Measurements from ENCODE around the gene ITPR3.

Gene ITPR3

DNA sequence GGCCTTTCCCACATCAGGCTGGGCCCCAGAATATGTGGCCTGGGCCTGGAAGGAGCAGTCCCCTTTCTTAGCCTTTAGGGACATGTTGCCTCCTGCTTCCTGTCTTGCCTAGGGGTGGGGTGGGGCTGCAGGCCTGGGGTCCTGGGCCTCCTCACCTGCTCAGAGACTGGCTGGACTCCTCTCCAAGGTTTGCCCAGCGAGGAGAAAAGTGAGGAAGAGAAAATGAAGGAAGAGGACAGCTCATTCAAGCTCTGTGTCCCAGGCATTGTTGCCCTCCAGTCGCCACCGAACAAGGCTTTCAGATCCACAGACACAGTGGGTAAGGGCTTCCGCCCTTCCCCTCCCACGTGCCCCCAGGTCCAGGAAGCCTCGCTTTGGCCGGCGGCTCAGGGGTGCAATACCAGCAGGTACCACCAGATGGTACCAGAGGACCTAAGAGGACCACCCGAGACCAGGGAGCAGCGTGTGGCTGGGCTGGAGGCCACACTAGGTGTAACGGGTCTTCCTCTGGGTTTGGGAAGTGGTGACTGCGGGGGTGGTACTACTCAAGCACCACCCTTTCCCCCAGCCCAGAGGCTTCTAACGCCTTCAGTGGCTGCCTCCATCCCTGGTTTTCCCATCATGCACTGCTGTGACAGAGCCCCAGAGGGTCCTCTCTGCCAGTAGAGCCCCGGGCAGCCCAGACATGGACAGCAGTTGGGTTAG lies 35.6 kb upstream of the ITPR3 start:
- no peak for DNase-seq (ENCODE audit: low spot score)
- TF ChIP-seq, protein P1, sequence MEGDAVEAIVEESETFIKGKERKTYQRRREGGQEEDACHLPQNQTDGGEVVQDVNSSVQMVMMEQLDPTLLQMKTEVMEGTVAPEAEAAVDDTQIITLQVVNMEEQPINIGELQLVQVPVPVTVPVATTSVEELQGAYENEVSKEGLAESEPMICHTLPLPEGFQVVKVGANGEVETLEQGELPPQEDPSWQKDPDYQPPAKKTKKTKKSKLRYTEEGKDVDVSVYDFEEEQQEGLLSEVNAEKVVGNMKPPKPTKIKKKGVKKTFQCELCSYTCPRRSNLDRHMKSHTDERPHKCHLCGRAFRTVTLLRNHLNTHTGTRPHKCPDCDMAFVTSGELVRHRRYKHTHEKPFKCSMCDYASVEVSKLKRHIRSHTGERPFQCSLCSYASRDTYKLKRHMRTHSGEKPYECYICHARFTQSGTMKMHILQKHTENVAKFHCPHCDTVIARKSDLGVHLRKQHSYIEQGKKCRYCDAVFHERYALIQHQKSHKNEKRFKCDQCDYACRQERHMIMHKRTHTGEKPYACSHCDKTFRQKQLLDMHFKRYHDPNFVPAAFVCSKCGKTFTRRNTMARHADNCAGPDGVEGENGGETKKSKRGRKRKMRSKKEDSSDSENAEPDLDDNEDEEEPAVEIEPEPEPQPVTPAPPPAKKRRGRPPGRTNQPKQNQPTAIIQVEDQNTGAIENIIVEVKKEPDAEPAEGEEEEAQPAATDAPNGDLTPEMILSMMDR (IDR thresholded peaks at IDR 0.05), result peak; percentile 98
- H3K4me3 ChIP-seq, result peak overlapping the region; percentile 40
- H3K27ac ChIP-seq, result no peak overlapping the region

DNA sequence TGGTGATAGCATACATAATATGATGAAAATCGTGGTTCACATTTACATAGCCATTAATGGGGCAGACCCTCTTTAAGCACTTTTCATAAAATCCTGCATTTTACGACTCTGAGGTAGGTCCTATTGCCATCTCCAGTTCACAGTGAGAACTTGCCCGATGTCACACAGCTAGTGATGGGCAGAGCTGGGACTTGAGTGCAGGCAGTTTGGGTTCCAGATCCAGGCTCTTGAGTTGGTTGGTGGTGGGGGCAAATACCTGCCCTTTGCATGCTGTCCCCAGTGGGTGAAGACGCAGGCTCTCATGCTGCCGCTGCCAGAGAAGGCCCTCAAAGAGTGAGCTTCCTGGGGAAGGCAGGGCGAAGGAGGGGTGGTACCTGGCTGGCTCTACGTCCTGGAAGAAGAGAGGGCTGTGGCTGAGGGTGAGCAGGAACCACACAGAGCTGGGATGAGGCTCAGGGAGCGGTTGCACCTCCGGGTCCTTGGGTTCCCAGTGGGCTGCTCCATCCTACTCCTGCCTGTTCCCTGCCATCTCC lies 34.9 kb upstream of the ITPR3 start:
- no peak for DNase-seq (ENCODE audit: low spot score)
- Histone ChIP-seq H3K4me3 (peak overlapping the region; percentile 40), H3K27ac (no peak overlapping the region)
- TF ChIP-seq, protein P1 (IDR thresholded peaks at IDR 0.05), result no peak

DNA sequence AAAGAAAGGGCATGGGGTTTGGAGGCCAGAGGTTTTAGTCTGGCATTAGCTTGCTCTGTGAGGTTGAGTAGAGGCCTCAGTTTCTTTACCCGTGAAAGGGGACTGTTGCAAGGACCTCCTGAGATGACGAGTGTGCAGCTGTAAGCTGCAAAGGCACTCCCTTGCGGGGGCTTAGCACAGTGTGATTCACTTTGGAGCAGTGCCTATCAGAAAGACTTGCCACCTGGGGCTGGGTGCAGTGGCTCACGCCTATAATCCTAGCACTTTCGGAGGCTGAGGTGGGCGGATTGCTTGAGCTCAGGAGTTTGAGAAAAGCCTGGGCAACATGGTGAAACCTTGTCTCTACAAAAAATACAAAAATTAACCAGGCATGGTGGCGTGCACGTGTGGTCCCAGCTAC lies 33.6 kb upstream of the ITPR3 start:
- DNase-seq (ENCODE audit: low spot score), result no peak
- TF ChIP-seq, protein P1 (IDR thresholded peaks at IDR 0.05), result no peak
- H3K27ac ChIP-seq, result no peak overlapping the region
- H3K4me3 ChIP-seq, result no peak overlapping the region

DNA sequence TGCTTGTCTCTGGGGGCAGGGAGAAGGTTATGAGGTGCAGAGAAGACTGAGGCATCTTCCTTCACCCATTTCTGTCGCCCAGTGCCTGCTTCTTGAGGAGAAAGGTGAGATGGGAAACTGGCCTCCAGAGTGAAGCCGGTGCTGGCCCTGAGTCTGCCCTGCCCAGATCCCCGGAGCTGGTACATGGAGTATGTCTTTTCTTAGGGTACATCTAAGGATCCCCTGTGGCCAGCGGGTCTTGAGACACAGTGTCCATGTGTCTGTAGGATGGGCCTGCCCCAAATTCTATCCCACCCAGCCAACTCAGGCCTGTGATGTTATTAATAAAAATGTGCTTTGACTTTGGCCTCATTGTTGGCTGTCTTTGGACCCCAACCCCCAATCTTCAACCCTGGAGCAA lies 32.2 kb upstream of the ITPR3 start:
- TF ChIP-seq, protein P1 (IDR thresholded peaks at IDR 0.05), result no peak
- no peak overlapping the region for H3K4me3 ChIP-seq
- DNase-seq (ENCODE audit: low spot score), result no peak
- H3K27ac ChIP-seq, result peak overlapping the region in 1 of 2 donors; percentile 72

DNA sequence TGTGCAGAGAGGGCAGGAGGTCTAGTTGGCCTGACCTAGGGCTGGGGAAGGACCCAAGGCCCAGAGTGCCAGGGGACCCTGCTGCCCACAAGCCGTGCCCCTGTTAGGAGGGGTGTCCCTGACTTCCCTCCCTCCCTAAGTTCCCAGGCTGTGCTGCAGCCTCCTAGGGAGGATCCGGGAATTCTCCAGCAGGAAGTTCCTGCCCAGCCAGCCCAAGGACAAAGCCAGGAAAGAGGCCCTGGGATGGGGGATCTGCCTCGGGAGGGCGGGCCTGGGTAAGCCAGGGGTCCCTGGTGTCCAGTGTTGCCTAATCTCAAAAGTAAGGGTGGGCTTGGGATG lies 31.8 kb upstream of the ITPR3 start:
- DNase-seq (ENCODE audit: low spot score), result no peak
- TF ChIP-seq, protein P1 (IDR thresholded peaks at IDR 0.05), result no peak
- Histone ChIP-seq H3K4me3 (no peak overlapping the region), H3K27ac (peak overlapping the region; percentile 13 to 72)

DNA sequence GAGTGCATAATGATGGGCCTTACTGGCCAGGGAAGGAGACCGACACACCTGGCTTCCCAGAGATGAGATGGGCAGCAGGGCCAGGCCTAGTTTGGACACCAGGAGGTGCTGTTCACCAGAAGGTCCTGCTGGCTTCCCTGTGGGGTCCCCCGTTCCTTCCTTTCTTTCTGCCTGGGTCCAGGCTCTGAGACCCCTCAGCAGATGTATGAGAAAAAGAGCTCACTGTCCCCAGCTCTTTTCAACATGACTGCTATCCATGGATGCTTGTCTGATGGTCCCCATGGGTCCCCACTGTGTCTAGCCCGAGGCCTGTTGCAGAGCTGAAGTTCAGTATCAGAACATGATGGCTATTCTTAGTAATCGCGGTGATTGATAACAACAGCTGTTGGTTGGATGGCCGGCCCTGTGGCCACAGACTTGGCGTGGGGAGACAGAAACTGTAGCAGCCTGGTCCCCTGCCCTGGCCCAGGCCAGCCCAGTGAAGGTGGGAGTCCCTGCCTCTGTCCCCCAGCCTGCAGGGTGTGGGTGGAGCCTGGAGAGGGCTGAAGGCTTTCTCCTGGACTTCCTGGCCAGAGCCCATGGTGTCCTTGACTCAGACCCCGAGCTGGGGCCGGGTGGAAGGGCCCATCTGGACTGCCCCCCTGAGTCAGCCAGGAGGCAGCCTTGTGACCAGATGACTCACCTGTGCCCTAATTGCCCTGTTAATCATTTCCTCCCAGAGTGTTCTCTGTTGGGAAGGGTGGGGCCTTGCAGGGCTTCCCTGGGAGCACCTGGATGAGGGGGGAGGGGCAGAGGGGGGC lies 31.2 kb upstream of the ITPR3 start:
- peak overlapping the region; percentile 13 to 72 for H3K27ac ChIP-seq
- H3K4me3 ChIP-seq, result no peak overlapping the region
- TF ChIP-seq, protein P1 (IDR thresholded peaks at IDR 0.05), result peak; percentile 49
- no peak for DNase-seq (ENCODE audit: low spot score)
